BJ (cell line): ENCODE measurements around the gene DGAT2. TPM values are rescaled to one million over a fixed set of nuclear protein-coding genes. Genes with fewer than 3 reads are reported as not detected.

Experiments
- CTCF ChIA-PET: fragments of 350-600 bp; formaldehyde crosslinking; extraction: SDS; loops from one replicate; lab custom pipeline; 2021; ENCODE audit warnings: antibody characterized with exemption, inconsistent platforms; lab: Yijun Ruan, JAX
- POLR2A ChIA-PET: fragments of 300-600 bp; sonication (Branson Sonifier 250); formaldehyde crosslinking; extraction: SDS; loops from one replicate; lab custom pipeline; 2021; ENCODE audit warnings: antibody characterized with exemption; lab: Charles Lee
- DNase-seq: peaks from one replicate; pipeline ENCODE4 v3.0.0-alpha.2; 2011; ENCODE audit warnings: low read depth
- H3K27me3 ChIP-seq: 2 replicates; pipeline ENCODE4 v1.6.0; 2011; ENCODE audit warnings: low read length; ENCODE audit not compliant: control insufficient read depth, insufficient read depth
- H3K36me3 ChIP-seq: 2 replicates; pipeline ENCODE4 v1.5.1; 2011; ENCODE audit warnings: low read length; ENCODE audit not compliant: control insufficient read depth, insufficient read depth
- H3K4me3 ChIP-seq: 2 replicates; pipeline ENCODE4 v1.5.1; 2011; ENCODE audit warnings: low read depth, mild to moderate bottlenecking, control low read depth, low read length
- polyA plus RNA-seq: library from polyadenylated mRNA; depleted of rRNA; stranded (reverse); fragments of >200 nt; gene quantifications from 2 replicates; pipeline ENCODE4 v1.2.3, GENCODE V29; 2011
- TF ChIP-seq, protein P1 (sequence below): IDR thresholded peaks from 2 replicates; pipeline ENCODE4 v1.5.1; 2011; ENCODE audit warnings: low read depth, mild to moderate bottlenecking, control low read depth, inconsistent platforms, low read length, moderate library complexity; ENCODE audit not compliant: insufficient read depth

Gene DGAT2
- polyA plus RNA-seq, 1 experiment: 2.6 TPM

DNA sequence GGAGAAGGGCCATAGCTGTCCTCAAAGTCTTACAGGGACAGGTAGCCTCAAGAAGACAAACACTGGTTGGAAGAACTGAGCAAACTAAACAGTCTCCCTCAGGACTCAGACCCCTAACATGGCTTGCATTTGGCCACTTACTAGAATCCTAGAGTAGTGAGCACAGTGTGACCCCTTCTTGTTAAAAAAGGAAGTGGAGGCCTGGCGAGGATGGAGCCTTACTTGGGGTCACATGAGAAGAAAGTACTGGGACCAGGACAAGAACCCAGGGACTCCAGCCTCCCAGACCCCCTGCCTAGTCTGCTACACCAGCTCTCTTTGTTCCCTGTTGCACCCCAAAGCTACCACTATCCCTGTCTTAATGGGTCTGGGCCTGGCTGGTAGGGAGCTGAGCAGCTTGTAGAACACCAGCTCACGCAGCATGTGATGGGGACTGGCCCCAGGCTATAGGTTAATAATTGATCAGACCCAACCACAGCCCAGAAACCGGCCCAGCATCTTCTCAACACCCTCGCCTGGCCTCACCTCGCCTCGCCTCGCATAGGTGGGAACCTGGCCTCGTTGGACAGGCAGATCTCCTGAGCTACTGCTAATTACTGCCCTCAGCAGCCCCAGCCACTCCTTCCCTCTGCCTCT, 17.6 kb downstream of the DGAT2 start:
- ChIA-PET POLR2A (no interaction called here), CTCF (interaction anchor here (0.7 to 1.9 kb wide), 3 partner anchors 9 to 17 kb away, joined by 3 to 5 read pairs (median 5); no protein-coding TSS in a partner anchor)
- Histone ChIP-seq H3K36me3 (no peaks in the 10 kb centered on the region), H3K4me3 (no peak overlapping the region), H3K27me3 (no peaks in the 10 kb centered on the region; the same call in 1 of the 2 replicates)
- TF ChIP-seq, protein P1, sequence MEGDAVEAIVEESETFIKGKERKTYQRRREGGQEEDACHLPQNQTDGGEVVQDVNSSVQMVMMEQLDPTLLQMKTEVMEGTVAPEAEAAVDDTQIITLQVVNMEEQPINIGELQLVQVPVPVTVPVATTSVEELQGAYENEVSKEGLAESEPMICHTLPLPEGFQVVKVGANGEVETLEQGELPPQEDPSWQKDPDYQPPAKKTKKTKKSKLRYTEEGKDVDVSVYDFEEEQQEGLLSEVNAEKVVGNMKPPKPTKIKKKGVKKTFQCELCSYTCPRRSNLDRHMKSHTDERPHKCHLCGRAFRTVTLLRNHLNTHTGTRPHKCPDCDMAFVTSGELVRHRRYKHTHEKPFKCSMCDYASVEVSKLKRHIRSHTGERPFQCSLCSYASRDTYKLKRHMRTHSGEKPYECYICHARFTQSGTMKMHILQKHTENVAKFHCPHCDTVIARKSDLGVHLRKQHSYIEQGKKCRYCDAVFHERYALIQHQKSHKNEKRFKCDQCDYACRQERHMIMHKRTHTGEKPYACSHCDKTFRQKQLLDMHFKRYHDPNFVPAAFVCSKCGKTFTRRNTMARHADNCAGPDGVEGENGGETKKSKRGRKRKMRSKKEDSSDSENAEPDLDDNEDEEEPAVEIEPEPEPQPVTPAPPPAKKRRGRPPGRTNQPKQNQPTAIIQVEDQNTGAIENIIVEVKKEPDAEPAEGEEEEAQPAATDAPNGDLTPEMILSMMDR: no peak
- DNase-seq: no peak

DNA sequence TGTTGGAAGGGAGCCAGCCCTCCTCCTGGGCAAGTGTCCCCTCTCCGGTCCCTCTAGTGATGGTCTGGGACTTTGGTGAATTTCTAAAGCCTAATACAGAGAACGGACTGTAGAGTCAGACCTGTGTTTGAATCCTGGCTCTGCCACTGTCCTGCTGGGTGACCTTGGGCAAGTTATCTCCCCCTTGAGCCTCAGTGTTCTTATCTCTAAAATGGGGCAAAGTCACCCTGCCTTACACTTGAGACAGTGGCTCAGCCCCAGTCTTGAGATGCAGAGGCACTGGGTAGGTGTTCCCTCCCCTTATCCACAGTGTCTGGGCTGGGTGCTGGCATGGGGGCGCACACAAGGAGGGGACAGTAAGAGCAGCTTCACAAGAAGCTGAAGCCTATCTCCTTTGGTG, 20.9 kb downstream of the DGAT2 start:
- TF ChIP-seq, protein P1: no peak
- Histone ChIP-seq H3K36me3 (no peaks in the 10 kb centered on the region), H3K4me3 (no peak overlapping the region), H3K27me3 (no peaks in the 10 kb centered on the region; the same call in 1 of the 2 replicates)
- ChIA-PET POLR2A (no interaction called here), CTCF (interaction anchor here (1.1 to 2.7 kb wide), 2 partner anchors 14 to 31 kb away, joined by 3 to 7 read pairs; no protein-coding TSS in a partner anchor)
- no peak for DNase-seq

DNA sequence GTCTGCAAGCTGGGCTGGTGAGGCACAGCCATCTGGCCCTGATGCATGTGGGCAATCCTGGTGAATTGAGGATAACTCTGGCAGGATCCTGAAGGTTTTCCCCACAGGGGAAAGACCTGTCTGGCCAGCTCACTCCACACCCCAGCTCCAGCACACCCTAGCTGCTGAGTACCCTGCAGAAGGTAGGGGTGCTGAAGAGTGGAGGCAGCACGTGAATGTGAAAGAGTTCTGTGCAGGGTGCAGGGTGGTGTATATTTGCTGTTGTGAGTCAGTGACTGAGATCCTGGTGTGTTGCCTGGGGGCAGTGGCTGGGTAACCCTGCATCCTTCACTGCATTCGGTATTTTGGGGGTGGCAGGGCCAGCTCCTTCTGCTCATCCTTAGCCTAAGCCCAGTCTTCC, 22.4 kb downstream of the DGAT2 start:
- no peak for DNase-seq
- ChIA-PET CTCF (interaction anchor here (0.7 to 1.4 kb wide), 2 partner anchors 11 to 16 kb away, joined by 3 to 4 read pairs; no protein-coding TSS in a partner anchor), POLR2A (no interaction called here)
- H3K27me3 ChIP-seq: no peaks in the 10 kb centered on the region; the same call in 1 of the 2 replicates
- H3K36me3 ChIP-seq: no peaks in the 10 kb centered on the region
- TF ChIP-seq, protein P1: no peak
- no peak overlapping the region for H3K4me3 ChIP-seq

DNA sequence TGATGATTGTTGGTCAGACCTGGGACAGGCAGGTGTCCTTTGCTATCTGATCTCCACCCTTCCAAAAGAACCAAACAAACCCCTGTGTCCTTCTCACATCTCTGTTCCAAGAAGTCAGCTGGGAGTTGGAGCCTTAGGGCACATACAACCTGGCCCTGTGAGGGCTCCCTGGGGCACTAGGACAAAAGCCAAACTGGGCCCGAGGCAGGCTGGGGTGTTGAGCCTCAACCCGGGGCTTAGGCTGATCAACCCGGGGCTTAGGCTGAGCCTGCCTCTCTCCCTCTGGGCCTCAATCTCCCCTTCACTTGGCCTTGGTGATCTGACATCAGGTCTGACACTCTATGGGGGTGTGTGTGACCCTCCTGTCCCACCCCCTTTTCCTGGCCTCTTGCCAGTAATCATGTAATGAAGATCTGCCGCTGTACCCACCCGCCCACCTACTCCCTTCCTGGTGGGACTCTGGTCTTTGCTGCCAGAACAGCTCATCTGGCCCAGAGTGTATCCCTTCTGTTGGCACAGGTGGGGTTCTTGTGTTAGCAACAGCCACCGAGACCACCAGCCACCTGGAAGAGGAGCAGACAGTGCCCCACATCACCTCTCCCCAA, 23.7 kb downstream of the DGAT2 start:
- ChIA-PET POLR2A (no interaction called here), CTCF (interaction anchor here (0.8 to 2.4 kb wide), 2 partner anchors 11 to 16 kb away, joined by 3 to 15 read pairs; no protein-coding TSS in a partner anchor)
- TF ChIP-seq, protein P1: no peak
- Histone ChIP-seq H3K36me3 (no peaks in the 10 kb centered on the region), H3K27me3 (no peaks in the 10 kb centered on the region; the same call in 1 of the 2 replicates), H3K4me3 (no peak overlapping the region)
- no peak for DNase-seq
